ENCODE data around the gene IQGAP1. TPM values are rescaled to one million over a fixed set of nuclear protein-coding genes. Genes with fewer than 3 reads are reported as not detected.

IQGAP1 gene
- total RNA-seq, 1 experiment from 2014 or later = 72.4 TPM

DNA sequence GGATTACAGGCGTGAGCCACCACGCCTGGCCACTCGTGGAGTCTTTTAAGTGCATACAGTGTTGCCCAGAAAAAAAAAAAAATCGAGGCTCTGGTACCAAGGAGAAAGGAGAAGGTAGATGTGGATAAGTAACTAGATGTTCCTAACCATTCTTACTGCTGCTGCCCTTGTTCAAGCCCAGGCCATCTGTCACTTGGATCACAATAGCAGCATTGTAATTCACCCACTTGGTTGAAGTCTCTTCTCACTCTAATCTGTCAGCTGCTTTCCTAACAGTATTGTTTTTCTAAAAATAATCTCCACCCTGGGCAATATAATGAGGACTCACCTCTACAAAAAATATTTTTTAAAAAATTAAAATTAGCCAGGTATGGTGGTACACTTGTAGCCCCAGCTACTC is 83.7 kb downstream of the IQGAP1 start:
- Histone ChIP-seq H2BK15ac (ENCODE audit: low read depth, low read length) (no peak overlapping the region), H4K8ac (replicated peaks; ENCODE audit: insufficient read length, low read depth, low read length) (no peak overlapping the region), H3K23me2 (ENCODE audit: insufficient read length, low read depth, low read length, poor library complexity, severe bottlenecking) (no peaks in the 10 kb centered on the region), H3K79me1 (ENCODE audit: insufficient read depth, low read depth, low read length, poor library complexity, severe bottlenecking) (no peaks in the 10 kb centered on the region), H3K79me2 (ENCODE audit: insufficient read depth, low read length) (no peaks in the 10 kb centered on the region), H3K4ac (ENCODE audit: low read depth, low read length) (no peak overlapping the region), H2AK5ac (ENCODE audit: insufficient read length, low read length) (no peak overlapping the region), H3K27me3 (ENCODE audit: insufficient read depth, low read length) (no peaks in the 10 kb centered on the region), H2BK20ac (ENCODE audit: low read depth, low read length, poor library complexity, severe bottlenecking) (no peak overlapping the region), H3K56ac (ENCODE audit: insufficient read length, low read depth, low read length) (no peak overlapping the region), H3K27ac (ENCODE audit: insufficient read length, low read depth, low read length) (no peak overlapping the region), H2BK5ac (ENCODE audit: insufficient read length, low read length) (no peak overlapping the region), H3K14ac (ENCODE audit: insufficient read depth, low read length) (no peak overlapping the region), H3T11ph (ENCODE audit: low read length) (no peak overlapping the region), H3K9me3 (ENCODE audit: control insufficient read depth, low read depth, low read length) (no peaks in the 10 kb centered on the region), H4K20me1 (ENCODE audit: control insufficient read depth, insufficient read depth, insufficient read length) (no peaks in the 10 kb centered on the region), H3K9ac (ENCODE audit: extremely low read depth, insufficient read length, low read length) (no peak overlapping the region), H4K5ac (ENCODE audit: insufficient read length, low read depth, low read length) (no peak overlapping the region), H2BK120ac (ENCODE audit: low read depth, low read length, poor library complexity, severe bottlenecking) (no peak overlapping the region), H2BK12ac (ENCODE audit: insufficient read length, low read depth, low read length) (no peak overlapping the region), H4K91ac (ENCODE audit: insufficient read length, low read depth, low read length) (no peak overlapping the region), H2AFZ (ENCODE audit: low read length) (no peak overlapping the region), H3K23ac (ENCODE audit: insufficient read length, low read depth, low read length) (no peak overlapping the region), H3K4me1 (ENCODE audit: insufficient read depth, low read length) (no peaks in the 10 kb centered on the region), H3K4me2 (ENCODE audit: insufficient read depth, insufficient read length, low read length) (no peak overlapping the region), H3K18ac (ENCODE audit: insufficient read length, low read depth, low read length) (no peak overlapping the region)
- WGBS (ENCODE audit: extremely low coverage, insufficient read length, low lambda C conversion rate) = no CpG with 5 or more reads among the region's 4 CpGs
- Mint-ChIP-seq H3K9me3 (no peaks in the 10 kb centered on the region), H3K36me3 (ENCODE audit: insufficient read depth in 1 of 3, low read depth in 3 of 3) (peaks cover 2 to 51% (median 38%) of the 10 kb centered on the region in 3 experiments; a peak in 6 of 7 replicates), H3K4me3 (no peak overlapping the region), H3K27ac (no peak overlapping the region), H3K27me3 (ENCODE audit: low read depth) (no peaks in the 10 kb centered on the region), H3K4me1 (no peaks in the 10 kb centered on the region)
- peak; percentile 2 for DNase-seq
- TF ChIP-seq, protein P1, sequence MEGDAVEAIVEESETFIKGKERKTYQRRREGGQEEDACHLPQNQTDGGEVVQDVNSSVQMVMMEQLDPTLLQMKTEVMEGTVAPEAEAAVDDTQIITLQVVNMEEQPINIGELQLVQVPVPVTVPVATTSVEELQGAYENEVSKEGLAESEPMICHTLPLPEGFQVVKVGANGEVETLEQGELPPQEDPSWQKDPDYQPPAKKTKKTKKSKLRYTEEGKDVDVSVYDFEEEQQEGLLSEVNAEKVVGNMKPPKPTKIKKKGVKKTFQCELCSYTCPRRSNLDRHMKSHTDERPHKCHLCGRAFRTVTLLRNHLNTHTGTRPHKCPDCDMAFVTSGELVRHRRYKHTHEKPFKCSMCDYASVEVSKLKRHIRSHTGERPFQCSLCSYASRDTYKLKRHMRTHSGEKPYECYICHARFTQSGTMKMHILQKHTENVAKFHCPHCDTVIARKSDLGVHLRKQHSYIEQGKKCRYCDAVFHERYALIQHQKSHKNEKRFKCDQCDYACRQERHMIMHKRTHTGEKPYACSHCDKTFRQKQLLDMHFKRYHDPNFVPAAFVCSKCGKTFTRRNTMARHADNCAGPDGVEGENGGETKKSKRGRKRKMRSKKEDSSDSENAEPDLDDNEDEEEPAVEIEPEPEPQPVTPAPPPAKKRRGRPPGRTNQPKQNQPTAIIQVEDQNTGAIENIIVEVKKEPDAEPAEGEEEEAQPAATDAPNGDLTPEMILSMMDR (conservative IDR thresholded peaks at IDR 0.05) = no peak

Data from H9 (cell line).